GM19193 (cell line): ENCODE data around the gene RANBP3.

Source experiments
- POLR2A ChIP-seq: IDR thresholded peaks from 4 replicates; pipeline ENCODE4 v1.6.1; 2011; ENCODE audit not compliant: insufficient read depth, insufficient read length; ENCODE audit errors: extremely low read depth

The RANBP3 gene

DNA sequence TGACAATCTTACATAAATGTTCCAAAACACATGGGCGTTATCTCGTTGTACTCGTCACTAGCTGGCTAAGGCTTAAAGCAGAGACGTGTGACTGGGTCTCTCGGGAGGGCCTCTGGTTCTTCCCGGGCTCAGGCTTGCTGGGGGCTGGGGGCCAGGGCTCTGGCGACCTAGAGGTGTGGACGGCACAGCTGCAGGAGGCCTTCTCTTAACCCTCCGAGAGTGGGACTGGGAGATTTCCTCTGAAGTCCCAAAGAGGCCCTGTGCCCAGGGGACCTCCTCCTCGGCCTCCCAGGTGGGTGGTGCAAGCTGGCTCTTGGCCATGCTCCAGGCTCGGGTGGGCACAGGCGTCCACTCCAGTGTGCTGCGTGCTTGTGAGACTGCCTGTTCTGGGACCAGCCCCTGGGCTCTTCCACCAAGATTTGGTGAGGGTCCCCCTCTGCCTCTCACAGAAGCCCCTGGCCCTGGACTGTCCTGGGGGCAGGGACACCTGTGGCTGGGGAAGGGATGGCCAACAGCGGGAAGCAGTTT, 61.7 kb downstream of the RANBP3 start:
- no peak for TF ChIP-seq POLR2A

DNA sequence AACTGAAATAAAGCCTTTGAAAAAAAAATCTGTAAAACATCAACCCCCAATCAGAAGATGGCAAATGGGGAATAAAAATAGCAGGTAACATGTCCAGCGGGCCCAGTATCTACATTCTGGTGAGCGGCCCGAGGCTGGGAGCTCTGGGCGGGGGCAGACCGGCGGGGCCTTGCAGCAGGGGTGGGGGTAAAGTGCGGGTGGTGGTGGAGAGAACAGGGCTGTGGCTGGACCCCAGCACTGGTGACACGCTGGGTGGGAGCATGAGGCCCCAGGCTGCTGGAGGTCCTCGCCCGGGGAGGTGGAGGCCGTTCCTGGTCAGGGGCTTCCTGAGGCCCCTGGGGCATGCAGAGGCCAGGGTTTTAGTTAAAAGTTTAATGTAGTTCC, 62.2 kb downstream of the RANBP3 start:
- no peak for TF ChIP-seq POLR2A

DNA sequence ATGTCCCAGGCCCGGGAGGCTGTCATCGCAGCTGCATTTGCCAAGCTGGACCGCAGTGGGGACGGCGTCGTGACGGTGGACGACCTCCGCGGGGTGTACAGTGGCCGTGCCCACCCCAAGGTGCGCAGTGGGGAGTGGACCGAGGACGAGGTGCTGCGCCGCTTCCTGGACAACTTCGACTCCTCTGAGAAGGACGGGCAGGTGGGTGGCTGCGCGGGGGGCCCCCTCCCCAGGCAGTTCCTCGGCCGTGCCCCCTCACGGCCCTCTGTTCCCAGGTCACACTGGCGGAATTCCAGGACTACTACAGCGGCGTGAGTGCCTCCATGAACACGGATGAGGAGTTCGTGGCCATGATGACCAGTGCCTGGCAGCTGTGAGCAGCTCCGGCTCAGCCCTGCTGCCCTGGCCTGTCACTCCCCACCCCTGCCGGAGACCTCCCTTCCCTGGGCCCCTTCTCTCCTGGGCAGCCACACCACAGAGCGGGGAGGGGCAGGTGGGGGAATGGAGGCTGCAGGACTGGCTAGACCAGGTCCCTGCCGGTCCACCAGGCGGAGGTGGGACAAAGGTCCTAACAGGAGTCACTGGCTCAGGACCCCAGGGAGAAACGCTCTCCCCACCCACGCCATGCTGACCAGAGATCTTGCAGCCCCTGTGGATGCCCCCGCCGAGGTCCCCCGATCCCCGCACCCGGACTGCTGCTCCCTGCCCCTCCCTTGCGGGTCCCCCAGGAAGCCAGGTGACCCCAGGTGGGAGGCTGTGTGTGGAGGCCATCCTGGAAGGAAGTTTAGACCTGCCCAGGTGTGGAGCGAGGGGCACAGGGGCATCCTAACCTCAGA, 62.8 kb downstream of the RANBP3 start:
- no peak for TF ChIP-seq POLR2A

DNA sequence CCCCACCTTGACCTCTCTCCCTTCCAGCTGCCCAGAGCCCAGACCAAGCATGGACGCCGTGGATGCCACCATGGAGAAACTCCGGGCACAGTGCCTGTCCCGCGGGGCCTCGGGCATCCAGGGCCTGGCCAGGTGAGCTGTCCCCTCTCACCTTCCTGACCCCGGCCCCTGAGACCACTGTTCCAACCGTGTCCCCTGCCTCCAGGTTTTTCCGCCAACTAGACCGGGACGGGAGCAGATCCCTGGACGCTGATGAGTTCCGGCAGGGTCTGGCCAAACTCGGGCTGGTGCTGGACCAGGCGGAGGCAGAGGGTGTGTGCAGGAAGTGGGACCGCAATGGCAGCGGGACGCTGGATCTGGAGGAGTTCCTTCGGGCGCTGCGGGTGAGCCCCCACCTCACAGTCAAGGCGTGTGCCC, 63.6 kb downstream of the RANBP3 start:
- no peak for TF ChIP-seq POLR2A

DNA sequence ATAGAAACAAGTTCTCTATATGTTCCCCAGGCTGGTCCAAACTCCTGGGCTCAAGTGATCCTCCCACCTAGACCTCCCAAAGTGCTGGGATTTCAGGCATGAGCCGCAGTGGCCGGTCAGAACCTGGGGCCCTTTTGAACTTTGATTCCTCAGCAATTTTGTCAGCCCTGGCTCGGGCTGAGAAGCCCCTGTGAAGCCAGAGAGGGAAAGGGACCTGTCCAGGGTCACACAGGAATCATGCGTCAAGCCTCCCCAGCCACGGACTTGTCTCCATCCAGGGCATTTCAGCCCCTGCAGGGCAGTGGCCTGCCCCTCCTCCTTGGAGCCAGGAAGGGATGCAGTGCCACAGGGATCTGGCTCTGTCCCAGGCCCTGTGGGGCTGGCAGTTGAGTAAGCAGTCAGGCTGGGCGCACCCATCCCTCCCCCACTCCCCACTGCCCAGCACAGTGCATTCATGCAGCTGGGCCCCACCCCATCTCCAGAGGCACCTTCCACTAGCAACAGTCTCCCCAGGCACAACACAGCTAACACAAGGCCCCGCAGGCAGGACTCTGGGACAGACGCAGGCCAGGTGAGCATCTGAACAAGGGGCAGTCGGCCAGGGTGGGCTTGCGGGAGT, 64.1 kb downstream of the RANBP3 start, which contains the start of gene CAPS:
TSS of gene CAPS (plus strand) at position 516 of the 619 bp plus-strand sequence. CDS start 153 bp downstream, outside the sequence.
- no peak for TF ChIP-seq POLR2A

DNA sequence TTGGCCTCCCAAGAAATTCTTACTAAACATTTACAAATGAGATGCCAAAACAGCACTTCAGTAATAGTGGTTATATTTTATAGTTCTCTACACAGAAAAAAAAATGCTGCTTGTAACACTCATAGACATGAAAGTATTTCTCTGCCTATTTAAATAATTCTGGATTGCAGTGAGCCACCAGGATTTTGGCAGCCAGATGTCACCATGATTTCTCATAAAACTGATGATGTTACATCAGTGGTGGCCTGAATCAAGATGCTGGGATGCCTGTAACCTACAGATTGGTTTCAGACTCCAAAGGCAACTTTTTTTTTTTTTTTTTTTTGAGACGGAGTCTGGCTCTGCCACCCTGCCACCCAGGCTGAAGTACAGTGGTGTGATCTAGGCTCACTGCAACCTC, 66.6 kb downstream of the RANBP3 start:
- no peak for TF ChIP-seq POLR2A

DNA sequence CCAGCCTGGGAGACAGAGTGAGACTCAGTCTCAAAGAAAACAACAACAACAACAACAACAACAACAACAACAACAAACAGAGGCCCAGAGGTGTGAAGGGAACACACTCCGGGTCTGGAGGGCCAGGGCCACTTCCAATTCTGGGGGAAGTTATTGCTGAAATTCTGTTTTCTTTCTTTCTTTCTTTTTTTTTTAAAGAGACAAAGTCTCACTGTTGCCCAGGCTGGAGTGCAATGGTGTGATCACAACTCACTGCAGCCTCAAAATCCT, 67.4 kb downstream of the RANBP3 start:
- no peak for TF ChIP-seq POLR2A

DNA sequence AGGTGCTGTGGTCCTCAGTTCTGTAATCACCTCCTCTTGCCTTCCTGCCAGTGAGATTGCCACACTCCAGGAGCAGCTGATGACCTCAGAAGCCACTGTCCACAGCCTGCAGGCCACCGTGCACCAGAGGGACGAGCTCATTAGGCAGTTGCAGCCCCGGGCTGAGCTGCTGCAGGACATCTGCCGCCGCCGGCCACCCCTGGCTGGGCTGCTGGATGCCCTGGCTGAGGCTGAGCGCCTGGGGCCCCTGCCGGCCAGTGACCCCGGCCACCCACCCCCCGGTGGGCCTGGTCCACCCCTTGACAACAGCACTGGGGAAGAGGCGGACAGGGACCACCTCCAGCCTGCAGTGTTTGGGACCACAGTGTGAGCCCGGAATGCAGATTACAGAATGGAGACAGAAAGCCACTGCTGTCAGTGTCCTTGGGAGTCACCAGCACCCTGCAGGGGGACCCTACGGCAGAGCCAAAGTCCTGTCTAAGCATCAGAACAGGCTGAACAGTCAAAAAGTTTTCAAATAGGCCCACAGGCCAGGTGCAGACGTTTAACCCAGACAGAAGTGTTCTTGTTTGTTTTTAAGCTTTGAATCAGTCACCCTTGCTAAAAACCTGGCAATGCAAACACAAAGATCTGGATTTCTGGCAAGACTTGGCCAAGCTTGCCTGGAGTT, 69.0 kb downstream of the RANBP3 start:
- no peak for TF ChIP-seq POLR2A

DNA sequence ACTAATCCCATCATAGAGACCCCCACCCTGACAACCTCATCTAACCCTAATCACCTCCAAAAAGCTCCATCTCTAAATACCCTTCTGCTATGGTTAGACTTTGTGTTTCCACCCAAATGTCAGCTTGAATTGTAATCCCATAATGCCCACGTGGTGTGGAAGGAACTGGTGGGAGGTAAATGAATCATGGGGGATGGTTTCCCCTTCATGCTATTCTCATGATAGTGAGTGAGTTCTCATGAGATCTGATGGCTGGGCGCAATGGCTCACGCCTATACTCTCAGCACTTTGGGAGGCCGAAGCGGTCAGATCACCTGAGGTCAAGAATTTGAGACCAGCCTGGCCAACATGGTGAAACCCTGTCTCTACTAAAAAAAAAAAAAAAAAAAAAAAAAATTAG, 70.7 kb downstream of the RANBP3 start:
- no peak for TF ChIP-seq POLR2A

DNA sequence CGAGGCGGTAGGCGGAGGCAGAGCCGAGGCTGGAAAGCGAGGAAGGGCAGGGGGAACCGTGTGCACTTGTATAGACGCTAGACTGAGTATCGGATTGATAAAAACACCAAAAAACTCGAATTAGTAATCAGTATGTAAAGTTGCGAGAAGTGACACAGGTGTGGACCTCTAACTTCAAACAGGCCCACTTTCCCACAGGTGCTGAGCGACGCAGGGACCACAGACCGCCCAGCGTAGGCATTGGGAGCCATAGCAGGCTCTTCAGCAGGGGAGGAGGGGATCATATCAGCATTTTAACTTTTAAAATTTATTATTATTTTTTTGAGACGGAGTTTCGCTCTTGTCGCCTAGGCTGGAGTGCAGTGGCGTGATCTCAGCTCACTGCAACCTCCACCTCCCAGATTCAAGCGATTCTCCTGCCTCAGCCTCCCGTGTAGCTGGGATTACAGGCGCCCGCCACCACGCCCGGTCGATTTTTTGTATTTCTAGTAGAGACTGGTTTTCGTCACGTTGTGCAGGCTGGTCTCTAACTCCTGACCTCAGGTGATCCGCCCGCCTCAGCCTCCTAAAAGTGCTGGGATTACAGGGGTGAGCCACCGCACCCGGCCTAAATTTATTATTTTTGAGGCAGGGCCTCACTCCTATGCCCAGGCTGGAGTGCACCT, 72.7 kb downstream of the RANBP3 start:
- no peak for TF ChIP-seq POLR2A

DNA sequence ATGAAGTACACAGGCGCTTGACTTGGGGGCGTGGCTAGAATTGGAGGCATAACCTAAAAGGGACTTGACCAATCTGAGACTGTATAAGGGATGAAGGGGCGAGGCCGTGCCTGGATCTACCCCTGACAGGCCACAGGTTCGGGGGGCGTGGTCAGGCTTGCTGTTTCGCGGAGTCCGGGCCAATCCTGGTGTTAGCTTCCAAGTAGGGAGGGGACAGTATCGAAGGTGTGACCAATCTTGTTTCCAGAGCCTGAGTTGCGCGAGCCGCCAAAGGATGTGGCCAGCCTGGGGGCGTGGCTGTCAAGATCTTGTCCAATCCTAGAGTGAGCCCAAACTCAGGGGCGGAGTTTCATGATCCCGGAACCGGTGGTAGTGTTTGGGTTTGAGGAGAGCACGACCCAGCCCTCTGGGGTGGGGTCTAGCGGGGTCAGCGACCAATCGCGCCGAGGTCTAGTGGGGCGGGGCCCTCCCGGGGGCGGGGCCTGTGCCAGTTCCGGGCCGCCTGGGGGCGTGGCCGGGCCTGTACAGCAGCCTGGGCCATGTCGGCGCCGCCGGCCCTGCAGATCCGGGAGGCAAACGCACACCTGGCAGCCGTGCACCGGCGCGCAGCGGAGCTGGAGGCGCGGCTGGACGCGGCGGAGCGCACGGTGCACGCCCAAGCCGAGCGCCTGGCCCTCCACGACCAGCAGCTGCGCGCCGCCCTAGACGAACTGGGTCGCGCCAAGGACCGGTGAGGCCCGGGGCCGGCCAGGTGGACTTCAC, 73.4 kb downstream of the RANBP3 start, which contains the start of gene VMAC:
TSS of gene VMAC (plus strand) at position 521 of the 762 bp plus-strand sequence. CDS start at position 540, 19 bp downstream.
- TF ChIP-seq POLR2A, result peak; percentile 65

DNA sequence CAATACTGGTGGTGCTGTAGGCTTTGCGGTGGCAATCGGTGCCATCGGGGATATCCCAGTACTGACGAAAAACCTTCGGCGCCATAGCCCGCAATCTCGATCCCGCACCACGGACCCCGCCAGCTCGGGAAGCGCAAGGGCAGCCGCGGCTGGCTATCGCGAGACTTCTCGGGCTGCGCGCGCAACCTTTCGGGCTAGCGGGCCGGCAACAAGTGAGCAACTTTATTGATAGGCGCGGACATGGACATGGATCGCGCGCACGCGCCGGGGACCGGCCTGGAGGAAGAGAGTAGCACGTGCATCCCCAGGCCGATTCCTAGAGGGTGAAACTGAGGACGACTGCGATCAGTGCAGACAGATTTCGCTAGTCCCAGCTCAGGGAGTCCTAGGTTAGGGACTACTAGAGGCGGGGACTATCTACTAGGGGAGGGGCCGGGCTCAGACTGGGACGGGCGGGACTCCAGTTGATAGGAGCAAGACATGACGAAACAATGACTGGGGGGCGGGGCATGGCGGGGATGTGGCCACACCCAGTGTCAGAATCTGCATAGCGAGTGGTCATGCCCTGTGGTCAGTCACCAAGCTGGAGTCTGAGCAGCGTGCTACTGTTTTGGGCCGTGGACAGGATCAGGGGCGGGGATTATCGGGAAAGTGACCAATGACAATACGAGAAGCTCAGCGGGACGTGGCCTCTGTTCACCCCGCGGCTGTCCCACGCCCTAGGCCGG, 74.2 kb downstream of the RANBP3 start, which contains the start of gene NDUFA11:
TSS of gene NDUFA11 (minus strand) at position 167 of the 728 bp plus-strand sequence. CDS start at position 85, 82 bp downstream.
- peak; percentile 91 for TF ChIP-seq POLR2A

DNA sequence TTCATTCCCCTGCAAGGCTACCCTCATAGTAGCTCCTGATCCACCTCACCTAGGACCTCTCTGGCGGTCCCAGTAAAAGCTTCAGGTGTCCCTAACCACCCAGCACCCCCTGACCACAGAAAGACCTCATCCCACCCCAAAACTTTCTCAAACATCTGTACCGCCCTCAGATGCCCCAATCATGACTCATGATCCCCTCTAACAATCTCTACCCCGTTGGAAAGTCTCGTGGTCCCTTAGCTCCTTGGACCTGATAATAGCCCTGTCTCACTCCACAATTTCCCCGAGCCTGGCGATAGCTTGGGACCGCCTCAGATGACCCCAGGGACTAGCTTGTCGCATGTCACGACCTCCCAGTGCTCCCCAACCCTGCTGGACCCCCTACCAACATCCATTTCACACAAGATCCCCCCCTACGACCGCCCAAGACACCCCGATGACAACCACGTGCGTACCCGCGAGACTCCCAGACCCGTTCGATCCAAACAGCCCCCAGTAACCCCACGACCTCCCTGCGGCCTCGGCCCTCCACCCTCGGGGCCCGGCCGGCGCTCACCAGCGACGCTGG, 74.8 kb downstream of the RANBP3 start:
- TF ChIP-seq POLR2A, result no peak
